Measurements from ENCODE around the gene TKT. TPM values are rescaled to one million over a fixed set of nuclear protein-coding genes. Genes with fewer than 3 reads are reported as not detected.

The TKT gene
- total RNA-seq, 1 experiment from 2014 or later = 377 TPM

DNA sequence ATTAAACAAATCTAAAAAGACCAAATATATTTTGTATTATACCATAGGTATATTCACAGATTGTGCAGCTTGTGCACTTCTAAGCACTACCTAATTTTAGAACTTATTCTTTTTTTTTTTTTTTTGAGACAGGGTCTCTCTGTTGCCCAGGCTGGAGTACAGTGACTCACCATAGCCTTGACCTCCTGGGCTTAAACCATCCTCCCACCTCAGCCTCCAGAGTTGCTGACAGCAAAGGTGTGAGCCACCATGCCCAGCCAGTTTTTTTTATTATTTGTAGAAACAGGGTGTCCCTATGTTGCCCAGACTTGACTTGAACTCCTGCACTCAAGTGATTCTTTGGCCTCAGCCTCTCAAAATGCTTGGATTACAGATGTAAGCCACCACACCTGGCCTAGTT lies 11.9 kb upstream of the TKT start:
- peaks cover 11% of the 10 kb centered on the region for H3K4me1 ChIP-seq (ENCODE audit: low read length)
- H3K4me2 ChIP-seq (ENCODE audit: low read depth, low read length, poor library complexity, severe bottlenecking) = no peak overlapping the region
- no peaks in the 10 kb centered on the region for H3K36me3 ChIP-seq (ENCODE audit: insufficient read depth, low read length)
- H3K27ac ChIP-seq (ENCODE audit: low read length) = no peak overlapping the region
- no peaks in the 10 kb centered on the region for H4K20me1 ChIP-seq (ENCODE audit: insufficient read depth, low read depth, low read length)
- no peaks in the 10 kb centered on the region for H3K9me2 ChIP-seq (replicated peaks; ENCODE audit: insufficient read depth, low read length)
- H3K79me2 ChIP-seq (ENCODE audit: low read length) = no peaks in the 10 kb centered on the region
- no peaks in the 10 kb centered on the region for H3K27me3 ChIP-seq (ENCODE audit: low read length)
- no peak overlapping the region for H3K4me3 ChIP-seq (ENCODE audit: low read length)
- no peak for DNase-seq
- H3K9me3 ChIP-seq (ENCODE audit: low read length) = no peaks in the 10 kb centered on the region
- H3K9ac ChIP-seq (ENCODE audit: low read length) = no peak overlapping the region
- H2AFZ ChIP-seq (ENCODE audit: low read length) = no peak overlapping the region

DNA sequence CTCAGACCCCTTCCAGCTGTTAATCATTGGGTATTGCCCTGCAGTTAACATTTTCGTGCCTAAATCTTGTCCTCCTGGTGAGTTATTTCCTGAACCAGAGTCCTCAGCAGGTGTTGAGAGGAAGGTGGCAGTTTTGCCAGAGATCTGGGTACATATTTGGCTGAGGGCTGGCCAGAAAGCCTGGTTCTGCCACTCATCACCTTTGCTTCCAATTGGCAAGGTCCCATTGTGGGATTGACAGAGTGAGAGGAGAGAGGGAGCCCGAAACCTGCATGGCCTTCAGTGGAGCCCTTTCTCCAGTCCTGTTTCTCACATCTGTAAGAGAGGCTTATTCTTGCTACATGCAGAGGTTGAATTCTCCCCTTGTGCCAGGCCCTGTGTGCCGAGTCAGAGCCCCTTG lies 8.9 kb upstream of the TKT start:
- Histone ChIP-seq H3K27ac (ENCODE audit: low read length) (no peak overlapping the region), H3K4me2 (ENCODE audit: low read depth, low read length, poor library complexity, severe bottlenecking) (no peak overlapping the region), H3K4me1 (ENCODE audit: low read length) (peaks cover 2% of the 10 kb centered on the region), H3K9ac (ENCODE audit: low read length) (no peak overlapping the region), H3K79me2 (ENCODE audit: low read length) (no peaks in the 10 kb centered on the region), H4K20me1 (ENCODE audit: insufficient read depth, low read depth, low read length) (no peaks in the 10 kb centered on the region), H3K27me3 (ENCODE audit: low read length) (no peaks in the 10 kb centered on the region), H2AFZ (ENCODE audit: low read length) (peak overlapping the region; percentile 67; the same call in 1 of the 2 replicates), H3K36me3 (ENCODE audit: insufficient read depth, low read length) (no peaks in the 10 kb centered on the region), H3K9me3 (ENCODE audit: low read length) (no peaks in the 10 kb centered on the region), H3K4me3 (ENCODE audit: low read length) (no peak overlapping the region), H3K9me2 (replicated peaks; ENCODE audit: insufficient read depth, low read length) (no peaks in the 10 kb centered on the region)
- no peak for DNase-seq

DNA sequence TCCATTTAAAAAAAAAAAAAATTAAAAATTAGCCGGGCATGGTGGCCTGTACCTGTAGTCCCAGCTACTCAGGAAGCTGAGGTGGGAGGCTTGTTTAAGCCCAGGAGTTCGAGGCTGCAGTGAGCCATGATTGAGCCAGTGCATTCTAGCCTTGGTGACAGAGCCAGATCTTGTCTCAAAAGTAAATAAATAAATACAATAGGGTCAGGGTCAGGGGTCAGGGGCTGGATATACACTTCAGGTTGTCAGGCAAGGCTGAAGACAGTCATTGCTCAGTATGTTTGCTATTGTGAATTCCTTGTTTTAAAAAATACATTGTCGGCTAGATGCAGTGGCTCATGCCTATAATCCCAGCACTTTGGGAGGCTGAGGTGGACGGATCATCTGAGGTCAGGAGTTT lies 8.1 kb upstream of the TKT start:
- Histone ChIP-seq H3K27me3 (ENCODE audit: low read length) (no peaks in the 10 kb centered on the region), H3K9me3 (ENCODE audit: low read length) (no peaks in the 10 kb centered on the region), H3K79me2 (ENCODE audit: low read length) (no peaks in the 10 kb centered on the region), H3K4me3 (ENCODE audit: low read length) (no peak overlapping the region), H2AFZ (ENCODE audit: low read length) (no peak overlapping the region), H3K9me2 (replicated peaks; ENCODE audit: insufficient read depth, low read length) (no peaks in the 10 kb centered on the region), H3K4me1 (ENCODE audit: low read length) (no peaks in the 10 kb centered on the region), H3K27ac (ENCODE audit: low read length) (no peak overlapping the region), H3K4me2 (ENCODE audit: low read depth, low read length, poor library complexity, severe bottlenecking) (no peak overlapping the region), H4K20me1 (ENCODE audit: insufficient read depth, low read depth, low read length) (no peaks in the 10 kb centered on the region), H3K9ac (ENCODE audit: low read length) (no peak overlapping the region), H3K36me3 (ENCODE audit: insufficient read depth, low read length) (no peaks in the 10 kb centered on the region)
- DNase-seq = no peak

DNA sequence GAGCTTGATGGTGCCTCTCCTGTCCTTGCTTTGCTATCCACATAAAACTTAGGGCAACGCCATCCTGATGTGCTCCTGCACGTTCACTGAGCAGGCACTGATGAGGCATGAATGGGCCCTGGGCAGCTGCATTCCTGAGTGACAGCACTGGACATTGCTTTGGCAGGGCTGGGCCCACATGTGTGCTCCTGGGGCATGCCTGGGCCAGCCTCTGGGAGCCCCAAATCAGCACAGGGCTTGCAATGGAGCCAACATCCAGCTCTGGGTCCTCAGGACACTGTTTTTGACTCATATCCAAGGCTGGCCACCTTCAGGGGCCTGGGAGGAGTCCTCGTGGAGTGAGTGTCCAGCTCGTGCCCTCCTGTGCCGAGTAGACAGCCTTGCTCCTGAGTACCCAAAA lies 5.9 kb upstream of the TKT start:
- Histone ChIP-seq H3K9me3 (ENCODE audit: low read length) (no peaks in the 10 kb centered on the region), H3K9ac (ENCODE audit: low read length) (no peak overlapping the region), H3K27me3 (ENCODE audit: low read length) (no peaks in the 10 kb centered on the region), H3K27ac (ENCODE audit: low read length) (no peak overlapping the region), H2AFZ (ENCODE audit: low read length) (no peak overlapping the region), H3K4me3 (ENCODE audit: low read length) (no peak overlapping the region), H3K4me2 (ENCODE audit: low read depth, low read length, poor library complexity, severe bottlenecking) (no peak overlapping the region), H3K36me3 (ENCODE audit: insufficient read depth, low read length) (no peaks in the 10 kb centered on the region), H3K4me1 (ENCODE audit: low read length) (no peaks in the 10 kb centered on the region), H3K79me2 (ENCODE audit: low read length) (no peaks in the 10 kb centered on the region), H3K9me2 (replicated peaks; ENCODE audit: insufficient read depth, low read length) (no peaks in the 10 kb centered on the region), H4K20me1 (ENCODE audit: insufficient read depth, low read depth, low read length) (no peaks in the 10 kb centered on the region)
- DNase-seq = no peak

DNA sequence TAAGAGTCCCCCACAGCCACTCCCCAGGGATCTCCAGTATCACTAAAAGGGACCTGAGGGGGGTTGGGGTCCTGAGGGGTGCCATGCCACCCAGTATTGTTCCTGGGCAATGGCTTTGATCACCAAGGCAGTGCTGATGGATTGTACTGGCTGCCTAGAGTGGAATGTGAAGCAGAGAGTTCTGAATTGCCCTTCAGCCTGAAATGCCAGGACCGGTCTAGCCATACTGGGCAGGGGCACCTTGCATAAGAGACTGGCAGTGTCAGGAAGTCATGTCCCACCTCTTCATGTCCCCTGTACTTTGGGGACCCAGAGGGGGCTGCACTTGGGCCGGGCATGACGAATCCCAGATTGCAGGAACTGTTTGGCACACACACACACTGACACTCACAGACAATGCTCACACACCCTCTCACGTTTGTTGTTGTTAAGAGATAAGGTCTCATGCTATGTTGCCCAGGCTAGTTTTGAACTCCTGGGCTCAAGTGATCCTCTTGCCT lies 4.5 kb upstream of the TKT start:
- Histone ChIP-seq H2AFZ (ENCODE audit: low read length) (no peak overlapping the region), H3K79me2 (ENCODE audit: low read length) (peaks cover 5% of the 10 kb centered on the region), H3K27ac (ENCODE audit: low read length) (no peak overlapping the region), H3K4me3 (ENCODE audit: low read length) (no peak overlapping the region), H3K27me3 (ENCODE audit: low read length) (no peaks in the 10 kb centered on the region), H3K9ac (ENCODE audit: low read length) (no peak overlapping the region), H3K9me2 (replicated peaks; ENCODE audit: insufficient read depth, low read length) (no peaks in the 10 kb centered on the region), H3K4me1 (ENCODE audit: low read length) (no peaks in the 10 kb centered on the region), H3K9me3 (ENCODE audit: low read length) (no peaks in the 10 kb centered on the region), H4K20me1 (ENCODE audit: insufficient read depth, low read depth, low read length) (peaks cover under 1% of the 10 kb centered on the region; the same call in 1 of the 2 replicates), H3K36me3 (ENCODE audit: insufficient read depth, low read length) (no peaks in the 10 kb centered on the region), H3K4me2 (ENCODE audit: low read depth, low read length, poor library complexity, severe bottlenecking) (no peak overlapping the region)
- no peak for DNase-seq

DNA sequence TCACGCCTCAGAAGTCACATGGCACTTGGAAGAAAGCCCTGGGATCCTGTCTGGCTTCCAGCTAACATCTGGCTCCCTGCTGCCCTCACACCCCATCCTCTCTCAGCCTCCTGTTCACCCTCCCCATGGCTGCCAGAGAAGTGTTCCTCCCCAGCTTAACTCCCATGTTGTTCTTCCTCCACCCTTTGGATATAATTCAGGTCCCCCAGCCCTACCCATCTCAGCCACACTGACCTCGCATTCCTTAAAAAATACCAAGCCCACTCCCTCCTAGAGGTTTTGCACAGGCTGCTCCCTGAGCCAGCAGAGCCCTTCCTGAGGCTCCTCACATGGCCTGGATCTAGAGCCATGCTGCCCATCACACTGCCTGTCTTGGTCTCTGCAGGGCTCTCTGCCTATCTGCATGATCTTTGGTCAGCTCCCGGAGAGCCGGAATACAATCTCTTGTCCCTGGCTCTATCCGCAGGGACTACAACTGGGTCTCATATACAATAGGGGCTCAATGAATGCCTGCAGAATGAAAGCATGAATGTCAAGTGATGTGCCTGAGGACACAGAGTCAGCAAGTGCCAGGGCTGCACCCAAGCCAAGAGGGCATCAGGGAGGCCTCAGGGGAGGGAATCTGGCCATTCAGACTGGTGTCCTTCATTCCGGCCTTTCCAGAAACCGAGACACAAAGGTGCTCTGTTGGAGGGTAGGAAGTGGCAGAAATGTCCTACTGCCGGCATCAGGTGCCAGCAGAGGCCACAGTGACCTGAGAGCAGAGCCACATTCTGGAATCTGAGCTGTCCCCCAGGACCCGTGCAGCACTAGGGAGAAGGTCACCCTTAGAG lies 3.8 kb upstream of the TKT start:
- Histone ChIP-seq H2AFZ (ENCODE audit: low read length) (no peak overlapping the region), H3K4me3 (ENCODE audit: low read length) (no peak overlapping the region), H3K9me2 (replicated peaks; ENCODE audit: insufficient read depth, low read length) (no peaks in the 10 kb centered on the region), H4K20me1 (ENCODE audit: insufficient read depth, low read depth, low read length) (peaks cover 7% of the 10 kb centered on the region), H3K79me2 (ENCODE audit: low read length) (peaks cover 12% of the 10 kb centered on the region), H3K9me3 (ENCODE audit: low read length) (no peaks in the 10 kb centered on the region), H3K27ac (ENCODE audit: low read length) (no peak overlapping the region), H3K36me3 (ENCODE audit: insufficient read depth, low read length) (no peaks in the 10 kb centered on the region), H3K27me3 (ENCODE audit: low read length) (no peaks in the 10 kb centered on the region), H3K9ac (ENCODE audit: low read length) (no peak overlapping the region), H3K4me2 (ENCODE audit: low read depth, low read length, poor library complexity, severe bottlenecking) (no peak overlapping the region), H3K4me1 (ENCODE audit: low read length) (no peaks in the 10 kb centered on the region; the same call in 1 of the 2 replicates)
- no peak for DNase-seq

DNA sequence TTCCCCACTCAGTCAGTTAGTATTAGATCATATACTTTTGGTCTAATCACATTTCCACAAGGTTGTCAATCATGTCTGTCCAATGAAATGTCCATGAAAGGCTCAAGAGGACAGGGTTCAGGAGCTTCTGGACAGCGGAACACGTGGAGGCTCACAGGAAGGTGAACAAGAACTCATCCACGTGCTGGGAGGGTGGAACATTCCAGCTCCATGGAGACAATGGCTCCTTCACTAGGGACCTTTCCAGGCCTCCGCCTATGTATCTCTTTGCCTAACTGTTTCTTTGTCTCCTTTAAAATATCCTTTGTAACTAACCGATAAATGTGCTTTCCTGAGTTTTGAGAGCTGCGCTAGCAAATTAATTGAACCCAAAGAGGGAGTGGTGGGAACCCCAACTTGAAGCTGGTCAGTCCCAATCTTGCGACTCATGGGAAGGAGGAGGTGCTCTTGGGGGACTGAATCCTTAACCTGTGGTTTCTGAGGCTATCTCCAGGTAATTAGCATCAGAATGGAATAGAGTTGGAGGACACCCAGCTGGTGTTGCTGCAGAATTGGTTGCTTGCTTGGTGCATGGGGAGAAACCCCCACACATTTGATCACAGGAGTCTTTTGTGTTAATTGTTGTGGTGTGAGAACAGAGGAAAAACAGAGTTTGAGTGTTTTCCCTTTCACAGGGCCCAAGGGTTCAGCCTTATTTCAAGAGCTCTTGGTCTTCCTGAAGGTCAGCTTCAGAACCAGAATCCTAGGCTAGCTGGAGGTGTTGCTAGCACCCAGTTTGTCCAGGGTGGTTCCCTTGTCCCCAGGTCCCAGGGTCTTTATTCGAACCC lies 3.0 kb upstream of the TKT start:
- peaks cover 20% of the 10 kb centered on the region for H3K79me2 ChIP-seq (ENCODE audit: low read length)

DNA sequence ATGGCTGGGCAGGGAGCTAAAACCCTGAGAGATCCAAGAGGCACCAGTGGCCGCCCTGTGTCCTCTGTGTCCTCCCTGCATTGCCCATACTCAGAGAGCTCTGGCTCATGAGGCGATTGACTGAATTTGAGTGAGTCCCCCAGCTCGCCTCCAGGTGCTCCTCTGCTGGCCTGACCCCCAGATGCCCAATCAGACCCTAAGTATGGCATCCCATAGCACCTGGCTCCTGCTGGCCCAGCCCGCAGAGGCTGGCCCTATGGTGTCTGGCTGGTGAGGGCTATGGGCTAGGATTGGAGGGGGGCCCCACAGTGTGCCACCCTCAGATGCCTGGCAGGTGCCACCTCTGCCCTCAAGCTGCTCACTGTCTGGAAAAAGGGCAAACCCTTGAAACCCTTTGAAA lies 1.6 kb upstream of the TKT start:
- no peaks in the 10 kb centered on the region for H3K27me3 ChIP-seq (ENCODE audit: low read length)
- H3K4me1 ChIP-seq (ENCODE audit: low read length) = peaks cover 22% of the 10 kb centered on the region
- no peak overlapping the region for H3K9ac ChIP-seq (ENCODE audit: low read length)
- no peak for DNase-seq
- no peak overlapping the region for H3K4me3 ChIP-seq (ENCODE audit: low read length)
- peaks cover 6% of the 10 kb centered on the region; the same call in 1 of the 2 replicates for H3K36me3 ChIP-seq (ENCODE audit: insufficient read depth, low read length)
- H3K79me2 ChIP-seq (ENCODE audit: low read length) = peaks cover 33% of the 10 kb centered on the region
- H4K20me1 ChIP-seq (ENCODE audit: insufficient read depth, low read depth, low read length) = peaks cover 28% of the 10 kb centered on the region
- H3K9me2 ChIP-seq (replicated peaks; ENCODE audit: insufficient read depth, low read length) = no peaks in the 10 kb centered on the region
- no peak overlapping the region for H2AFZ ChIP-seq (ENCODE audit: low read length)
- H3K4me2 ChIP-seq (ENCODE audit: low read depth, low read length, poor library complexity, severe bottlenecking) = no peak overlapping the region
- no peaks in the 10 kb centered on the region for H3K9me3 ChIP-seq (ENCODE audit: low read length)
- no peak overlapping the region for H3K27ac ChIP-seq (ENCODE audit: low read length)

More for the DNA sequence above, 3.0 kb upstream of the TKT start:
- no peak for DNase-seq
- Histone ChIP-seq H3K27me3 (ENCODE audit: low read length) (no peaks in the 10 kb centered on the region), H3K9me3 (ENCODE audit: low read length) (no peaks in the 10 kb centered on the region), H3K4me1 (ENCODE audit: low read length) (peaks cover 8% of the 10 kb centered on the region), H4K20me1 (ENCODE audit: insufficient read depth, low read depth, low read length) (peaks cover 15% of the 10 kb centered on the region), H3K4me3 (ENCODE audit: low read length) (no peak overlapping the region), H3K9me2 (replicated peaks; ENCODE audit: insufficient read depth, low read length) (no peaks in the 10 kb centered on the region), H3K27ac (ENCODE audit: low read length) (no peak overlapping the region), H3K9ac (ENCODE audit: low read length) (no peak overlapping the region), H3K4me2 (ENCODE audit: low read depth, low read length, poor library complexity, severe bottlenecking) (no peak overlapping the region), H2AFZ (ENCODE audit: low read length) (no peak overlapping the region), H3K36me3 (ENCODE audit: insufficient read depth, low read length) (peaks cover 4% of the 10 kb centered on the region; the same call in 1 of the 2 replicates)

Data from Karpas-422 (cell line).